22Rv1 (cell line): ENCODE data around the gene MT1E.

ENCODE experiments used
- ZFX ChIP-seq: fragments of 450-650 bp; IDR thresholded peaks from 2 replicates; pipeline ENCODE4 v1.6.1; 2017; ENCODE audit warnings: antibody characterized with exemption, borderline replicate concordance
- TF ChIP-seq, protein P1 (sequence below): fragments of 450-650 bp; IDR thresholded peaks from 2 replicates; pipeline ENCODE4 v1.5.1; 2017; ENCODE audit warnings: mild to moderate bottlenecking

GRCh38 chr16:56614549-56614991 lies 11.0 kb upstream of the MT1E start:
- TF ChIP-seq, protein P1, sequence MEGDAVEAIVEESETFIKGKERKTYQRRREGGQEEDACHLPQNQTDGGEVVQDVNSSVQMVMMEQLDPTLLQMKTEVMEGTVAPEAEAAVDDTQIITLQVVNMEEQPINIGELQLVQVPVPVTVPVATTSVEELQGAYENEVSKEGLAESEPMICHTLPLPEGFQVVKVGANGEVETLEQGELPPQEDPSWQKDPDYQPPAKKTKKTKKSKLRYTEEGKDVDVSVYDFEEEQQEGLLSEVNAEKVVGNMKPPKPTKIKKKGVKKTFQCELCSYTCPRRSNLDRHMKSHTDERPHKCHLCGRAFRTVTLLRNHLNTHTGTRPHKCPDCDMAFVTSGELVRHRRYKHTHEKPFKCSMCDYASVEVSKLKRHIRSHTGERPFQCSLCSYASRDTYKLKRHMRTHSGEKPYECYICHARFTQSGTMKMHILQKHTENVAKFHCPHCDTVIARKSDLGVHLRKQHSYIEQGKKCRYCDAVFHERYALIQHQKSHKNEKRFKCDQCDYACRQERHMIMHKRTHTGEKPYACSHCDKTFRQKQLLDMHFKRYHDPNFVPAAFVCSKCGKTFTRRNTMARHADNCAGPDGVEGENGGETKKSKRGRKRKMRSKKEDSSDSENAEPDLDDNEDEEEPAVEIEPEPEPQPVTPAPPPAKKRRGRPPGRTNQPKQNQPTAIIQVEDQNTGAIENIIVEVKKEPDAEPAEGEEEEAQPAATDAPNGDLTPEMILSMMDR: no peak
- TF ChIP-seq ZFX: no peak
